T-helper 17 cell (primary cell): ENCODE data around the gene ZNF488. TPM values are rescaled to one million over a fixed set of nuclear protein-coding genes. Genes with fewer than 3 reads are reported as not detected.

Experiments
- ATAC-seq: fragments of 150-1000 bp; cut with Tn5 transposase; 2 replicates; pipeline ENCODE4 v1.10.0; 2021; ENCODE audit warnings: mild to moderate bottlenecking, moderate library complexity
- DNase-seq, 3 donors: peaks; one replicate each; pipeline versions ENCODE4 v3.0.0 to v3.0.0-alpha.2; 2020 to 2021
- H3K9me3 ChIP-seq: one replicate; pipeline ENCODE4 v1.7.0; 2013; ENCODE audit warnings: low read length, mild to moderate bottlenecking; ENCODE audit not compliant: control insufficient read depth, poor library complexity, severe bottlenecking
- H3K27ac Mint-ChIP-seq: one replicate; pipeline ENCODE4 v1.8.0; 2022; ENCODE audit warnings: mild to moderate bottlenecking, moderate library complexity, mixed read lengths
- H3K27me3 Mint-ChIP-seq: one replicate; pipeline ENCODE4 v1.8.0; 2022; ENCODE audit warnings: mixed read lengths
- H3K36me3 Mint-ChIP-seq: one replicate; pipeline ENCODE4 v1.8.0; 2022; ENCODE audit warnings: low read depth, mixed read lengths
- H3K4me1 Mint-ChIP-seq: one replicate; pipeline ENCODE4 v1.8.0; 2022; ENCODE audit warnings: mild to moderate bottlenecking, mixed read lengths
- H3K4me3 Mint-ChIP-seq: one replicate; pipeline ENCODE4 v1.8.0; 2022; ENCODE audit warnings: mild to moderate bottlenecking, moderate library complexity, mixed read lengths
- total RNA-seq, 4 donors: library from RNA in 2 of 4; stranded (reverse) in 2 of 4; gene quantifications; one replicate each; pipeline ENCODE4 v1.2.3 and lab custom pipeline; 2022 to 2026

ZNF488 gene
- total RNA-seq, 2 donors from 2014 or later, result not detected

DNA sequence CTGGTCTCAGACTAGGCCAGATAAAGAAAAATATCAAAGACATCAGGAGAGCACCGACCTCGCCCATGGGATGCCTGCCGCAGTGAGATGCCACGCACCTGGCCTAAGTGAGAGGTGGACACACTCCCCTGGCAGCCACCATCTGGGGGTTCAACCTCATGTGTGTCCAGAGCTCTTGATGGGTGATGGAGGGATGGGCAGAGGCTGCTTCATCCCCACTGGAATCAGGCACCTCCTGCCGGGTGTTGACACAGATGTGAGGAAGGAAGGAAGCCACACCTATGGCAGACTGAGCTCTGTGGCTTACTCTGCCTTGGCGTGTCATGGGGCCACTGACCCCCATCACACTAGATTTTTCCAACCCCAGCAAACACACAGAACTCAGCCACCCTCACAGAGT lies 11.4 kb downstream of the ZNF488 start:
- H3K4me3 Mint-ChIP-seq, result no peak overlapping the region
- no peak for ATAC-seq
- DNase-seq, result no peak

GRCh38 chr10:47371629-47372485 lies 12.2 kb downstream of the ZNF488 start:
- H3K9me3 ChIP-seq, result no peaks in the 10 kb centered on the region
- Mint-ChIP-seq H3K27ac (no peak overlapping the region), H3K4me3 (no peak overlapping the region), H3K4me1 (peaks cover 6% of the 10 kb centered on the region), H3K36me3 (no peaks in the 10 kb centered on the region), H3K27me3 (peaks cover 27% of the 10 kb centered on the region)
- DNase-seq (no peak), ATAC-seq (no peak)

More for the DNA sequence above, 11.4 kb downstream of the ZNF488 start:
- H3K9me3 ChIP-seq, result no peaks in the 10 kb centered on the region
- Mint-ChIP-seq H3K27ac (no peak overlapping the region), H3K4me1 (peaks cover 14% of the 10 kb centered on the region), H3K36me3 (peaks cover 3% of the 10 kb centered on the region), H3K27me3 (peaks cover 35% of the 10 kb centered on the region)

DNA sequence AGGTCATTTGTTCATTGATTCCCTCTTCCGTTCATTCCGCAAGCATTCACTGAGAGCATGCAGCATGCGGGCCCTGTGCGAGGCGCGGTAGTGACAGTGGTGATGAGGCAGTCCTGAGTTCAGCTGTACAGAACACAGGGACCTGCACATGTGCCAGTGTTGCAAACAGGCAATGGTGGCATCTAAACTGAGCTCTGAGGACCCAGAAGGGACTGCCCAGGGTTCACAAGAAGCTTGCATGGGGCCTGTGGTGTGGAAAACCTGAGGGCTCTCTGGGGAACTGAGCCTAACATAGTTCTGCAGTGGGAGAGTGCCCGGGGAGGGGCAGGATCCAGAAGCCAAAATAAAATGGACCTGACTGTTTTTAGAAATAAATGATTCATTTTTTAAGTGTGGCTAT lies 13.2 kb downstream of the ZNF488 start:
- peaks cover 9% of the 10 kb centered on the region for H3K4me1 Mint-ChIP-seq
- peaks cover 22% of the 10 kb centered on the region for H3K27me3 Mint-ChIP-seq
- H3K9me3 ChIP-seq, result no peaks in the 10 kb centered on the region
- H3K4me3 Mint-ChIP-seq, result no peak overlapping the region
- H3K36me3 Mint-ChIP-seq, result no peaks in the 10 kb centered on the region
- no peak overlapping the region for H3K27ac Mint-ChIP-seq
- ATAC-seq (no peak), DNase-seq (no peak)

- ATAC-seq (no peak), DNase-seq (no peak)
- H3K36me3 Mint-ChIP-seq, result no peaks in the 10 kb centered on the region
- H3K27ac Mint-ChIP-seq, result no peak overlapping the region
- H3K4me1 Mint-ChIP-seq, result peaks cover 6% of the 10 kb centered on the region
- H3K27me3 Mint-ChIP-seq, result peaks cover 22% of the 10 kb centered on the region
- H3K9me3 ChIP-seq, result no peaks in the 10 kb centered on the region
- H3K4me3 Mint-ChIP-seq, result no peak overlapping the region
These were observed 13.9 kb downstream of the ZNF488 start for GRCh38 chr10:47370015-47370767.

DNA sequence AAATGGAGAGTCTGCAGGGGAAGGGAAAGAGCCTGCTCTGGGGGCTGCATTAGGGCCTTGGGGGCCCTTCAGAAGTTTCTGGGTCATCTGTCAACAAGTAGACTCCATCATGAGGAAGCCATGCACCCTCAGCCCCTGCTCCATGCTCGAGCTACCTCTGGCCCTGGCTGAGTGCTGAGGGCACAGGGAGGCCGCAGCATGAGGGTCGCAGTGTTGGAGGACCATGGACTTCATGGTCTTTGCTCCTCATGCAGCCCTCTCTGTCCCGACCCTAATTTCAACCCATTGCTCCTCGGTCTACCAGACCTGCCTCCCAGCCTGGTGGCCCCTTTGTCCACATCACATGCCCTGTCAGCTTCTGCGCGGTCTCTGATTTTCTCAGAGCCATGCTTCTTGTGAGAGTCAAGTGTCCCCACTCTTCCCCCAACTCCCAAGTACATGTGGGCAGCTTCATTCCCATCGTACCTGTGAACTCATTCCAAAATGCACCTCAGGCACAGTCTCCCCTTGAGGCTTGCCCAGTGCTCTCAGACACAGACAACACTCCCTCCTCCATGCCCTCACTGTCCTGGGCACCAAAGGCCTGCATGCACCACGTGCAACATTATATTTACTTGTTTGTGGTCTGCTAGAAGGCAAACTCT lies 14.7 kb downstream of the ZNF488 start:
- DNase-seq (no peak), ATAC-seq (no peak)
- H3K36me3 Mint-ChIP-seq, result no peaks in the 10 kb centered on the region
- peaks cover 6% of the 10 kb centered on the region for H3K4me1 Mint-ChIP-seq
- H3K4me3 Mint-ChIP-seq, result no peak overlapping the region
- peaks cover 20% of the 10 kb centered on the region for H3K27me3 Mint-ChIP-seq
- no peaks in the 10 kb centered on the region for H3K9me3 ChIP-seq
- no peak overlapping the region for H3K27ac Mint-ChIP-seq

- H3K4me3 Mint-ChIP-seq, result no peak overlapping the region
- no peak for DNase-seq
These were observed 15.5 kb downstream of the ZNF488 start for GRCh38 chr10:47368431-47369180.

DNA sequence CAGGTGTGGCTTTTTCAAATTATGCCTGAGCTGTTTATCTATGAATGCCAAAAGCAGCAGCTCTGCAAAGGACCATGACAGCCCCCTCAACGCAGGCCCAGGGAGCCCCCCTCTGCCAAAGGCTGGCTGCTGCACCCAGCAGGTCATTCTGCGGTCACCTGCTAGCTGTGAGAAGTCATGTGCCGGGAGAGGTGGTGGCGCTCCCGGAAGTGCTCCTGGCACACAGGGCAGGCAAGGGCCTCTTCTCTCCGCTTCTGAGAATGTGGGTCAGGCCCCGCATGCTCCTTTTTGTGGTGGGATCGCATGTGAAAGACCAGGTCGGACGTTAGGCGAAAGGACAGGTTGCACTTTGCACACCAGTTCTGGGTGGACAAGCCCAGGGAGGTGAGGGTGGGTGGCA lies 16.4 kb downstream of the ZNF488 start:
- Mint-ChIP-seq H3K4me1 (peaks cover 4% of the 10 kb centered on the region), H3K27me3 (peaks cover 25% of the 10 kb centered on the region), H3K27ac (no peak overlapping the region), H3K4me3 (no peak overlapping the region), H3K36me3 (no peaks in the 10 kb centered on the region)
- no peak for ATAC-seq
- no peaks in the 10 kb centered on the region for H3K9me3 ChIP-seq
- no peak for DNase-seq

More at GRCh38 chr10:47368431-47369180, 15.5 kb downstream of the ZNF488 start:
- Mint-ChIP-seq H3K27me3 (peaks cover 25% of the 10 kb centered on the region), H3K4me1 (peaks cover 6% of the 10 kb centered on the region), H3K36me3 (no peaks in the 10 kb centered on the region), H3K27ac (no peak overlapping the region)
- no peaks in the 10 kb centered on the region for H3K9me3 ChIP-seq
- ATAC-seq, result no peak

GRCh38 chr10:47366731-47367460 lies 17.2 kb downstream of the ZNF488 start:
- ATAC-seq (no peak), DNase-seq (no peak)
- no peaks in the 10 kb centered on the region for H3K9me3 ChIP-seq
- peaks cover 25% of the 10 kb centered on the region for H3K27me3 Mint-ChIP-seq
- no peaks in the 10 kb centered on the region for H3K36me3 Mint-ChIP-seq
- H3K27ac Mint-ChIP-seq, result no peak overlapping the region
- no peak overlapping the region for H3K4me3 Mint-ChIP-seq
- H3K4me1 Mint-ChIP-seq, result peaks cover 4% of the 10 kb centered on the region

DNA sequence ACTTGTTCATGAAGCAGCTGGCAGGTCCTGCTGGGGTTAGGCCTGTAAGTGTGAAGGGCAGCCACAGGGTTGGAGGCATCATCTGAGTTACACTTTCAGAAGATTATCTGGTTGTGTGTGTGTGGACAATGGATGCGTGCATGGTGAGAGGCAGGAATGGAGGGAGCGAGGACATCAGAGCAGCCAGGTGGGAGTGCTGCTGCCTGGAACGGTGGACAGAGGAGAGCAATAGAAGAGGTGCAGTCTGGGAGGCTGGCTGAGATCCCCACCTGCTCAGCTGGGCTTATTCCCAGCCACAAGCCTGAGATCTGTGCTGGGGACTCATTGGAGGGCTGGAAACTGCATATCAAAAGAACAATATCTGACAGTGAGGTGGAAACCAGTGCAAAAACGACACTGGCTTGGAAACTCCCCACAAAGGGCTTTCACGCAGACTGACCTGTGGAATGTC lies 17.9 kb downstream of the ZNF488 start:
- DNase-seq (no peak), ATAC-seq (no peak)
- Mint-ChIP-seq H3K4me1 (peaks cover 4% of the 10 kb centered on the region), H3K36me3 (no peaks in the 10 kb centered on the region), H3K4me3 (no peak overlapping the region), H3K27me3 (peaks cover 25% of the 10 kb centered on the region), H3K27ac (no peak overlapping the region)
- H3K9me3 ChIP-seq, result no peaks in the 10 kb centered on the region

- Mint-ChIP-seq H3K27me3 (peaks cover 25% of the 10 kb centered on the region), H3K4me1 (peaks cover 4% of the 10 kb centered on the region), H3K36me3 (no peaks in the 10 kb centered on the region), H3K27ac (no peak overlapping the region), H3K4me3 (no peak overlapping the region)
- ATAC-seq (no peak), DNase-seq (no peak)
- H3K9me3 ChIP-seq, result no peaks in the 10 kb centered on the region
These were observed 18.5 kb downstream of the ZNF488 start for GRCh38 chr10:47365431-47366180.

- H3K9me3 ChIP-seq, result no peaks in the 10 kb centered on the region
- H3K36me3 Mint-ChIP-seq, result no peaks in the 10 kb centered on the region
- H3K4me1 Mint-ChIP-seq, result peaks cover 4% of the 10 kb centered on the region
- peak overlapping the region; percentile 16 for H3K27ac Mint-ChIP-seq
- ATAC-seq (no peak), DNase-seq (no peak)
- peaks cover 20% of the 10 kb centered on the region for H3K27me3 Mint-ChIP-seq
- H3K4me3 Mint-ChIP-seq, result no peak overlapping the region
These were observed 19.2 kb downstream of the ZNF488 start for GRCh38 chr10:47364911-47365310.

GRCh38 chr10:47364366-47364765 lies 19.7 kb downstream of the ZNF488 start:
- H3K4me1 Mint-ChIP-seq, result peaks cover 4% of the 10 kb centered on the region
- DNase-seq, result no peak
- no peaks in the 10 kb centered on the region for H3K9me3 ChIP-seq
- H3K27me3 Mint-ChIP-seq, result peaks cover 20% of the 10 kb centered on the region
- H3K36me3 Mint-ChIP-seq, result no peaks in the 10 kb centered on the region
- peak overlapping the region; percentile 16 for H3K27ac Mint-ChIP-seq
- no peak for ATAC-seq
- no peak overlapping the region for H3K4me3 Mint-ChIP-seq
